ENCODE measurements around the gene MAN2B2.

Gene MAN2B2

DNA sequence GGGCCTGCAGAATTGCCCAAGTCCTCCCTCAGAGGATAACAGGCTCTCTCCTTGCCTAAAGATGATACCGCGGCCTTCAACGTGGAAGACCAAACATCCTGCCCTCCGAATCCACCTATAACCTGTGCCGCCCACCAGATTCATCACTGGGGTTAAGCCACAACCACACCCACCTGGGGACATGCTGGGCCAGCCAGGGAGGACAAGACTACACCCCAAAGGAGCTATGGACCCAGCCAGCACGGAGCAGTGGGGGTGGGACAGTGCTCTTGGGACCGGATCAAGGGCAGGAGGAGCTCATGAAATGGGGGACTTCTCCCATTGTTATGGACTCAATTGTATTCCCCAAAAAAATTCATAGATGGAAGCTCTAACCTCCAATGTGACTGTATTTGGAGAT is 6.8 kb upstream of the MAN2B2 start:
- DNase-seq = no peak

DNA sequence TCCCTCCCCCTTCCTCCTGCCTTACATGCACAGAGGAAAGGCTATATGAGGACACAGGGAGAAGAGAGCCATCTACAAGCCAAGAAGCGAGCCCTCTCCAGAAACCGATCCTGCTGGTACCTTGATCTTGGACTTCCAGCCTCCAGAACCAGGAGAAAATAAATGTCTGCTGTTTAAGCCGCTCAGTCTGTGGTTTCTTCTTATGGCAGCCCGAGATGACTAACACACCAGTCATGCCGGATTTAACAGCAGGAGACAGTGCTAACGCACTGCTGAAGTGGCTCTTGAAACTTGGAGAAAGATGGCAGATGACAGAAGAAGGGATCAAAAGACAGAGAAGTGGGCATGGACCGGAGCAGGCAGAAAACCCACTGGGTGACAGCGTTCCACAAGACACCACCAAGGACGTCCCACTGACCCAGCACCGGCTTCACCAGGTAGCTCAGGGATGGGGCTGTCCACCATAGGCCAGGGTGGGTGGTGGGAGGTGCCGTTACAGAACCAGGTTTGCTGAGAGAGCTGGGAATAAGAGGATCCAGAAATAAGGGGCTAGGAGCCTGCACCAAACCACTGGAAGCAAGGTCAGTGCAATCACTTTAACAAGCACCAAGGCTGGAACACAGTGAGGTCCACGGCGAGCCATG is 6.2 kb upstream of the MAN2B2 start:
- DNase-seq = no peak

DNA sequence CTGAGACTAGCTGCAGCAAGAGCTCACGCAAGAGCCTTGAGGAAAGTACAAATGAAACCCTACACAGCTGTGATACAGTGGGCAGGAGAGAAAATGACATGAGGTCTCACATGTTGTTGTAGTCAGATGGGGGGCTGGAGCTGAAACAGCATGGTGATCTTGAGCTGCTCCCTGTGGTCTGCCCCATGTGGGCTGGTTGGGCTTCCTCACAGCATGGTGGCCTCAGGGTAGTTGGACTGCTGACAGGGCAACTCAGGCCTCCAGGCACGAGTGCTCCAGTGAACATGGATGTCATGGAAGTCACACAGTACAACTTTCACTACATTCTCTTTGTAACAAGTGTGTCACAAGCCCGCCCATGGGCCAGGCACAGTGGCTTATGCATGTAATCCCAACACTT is 3.4 kb upstream of the MAN2B2 start:
- no peak for DNase-seq

DNA sequence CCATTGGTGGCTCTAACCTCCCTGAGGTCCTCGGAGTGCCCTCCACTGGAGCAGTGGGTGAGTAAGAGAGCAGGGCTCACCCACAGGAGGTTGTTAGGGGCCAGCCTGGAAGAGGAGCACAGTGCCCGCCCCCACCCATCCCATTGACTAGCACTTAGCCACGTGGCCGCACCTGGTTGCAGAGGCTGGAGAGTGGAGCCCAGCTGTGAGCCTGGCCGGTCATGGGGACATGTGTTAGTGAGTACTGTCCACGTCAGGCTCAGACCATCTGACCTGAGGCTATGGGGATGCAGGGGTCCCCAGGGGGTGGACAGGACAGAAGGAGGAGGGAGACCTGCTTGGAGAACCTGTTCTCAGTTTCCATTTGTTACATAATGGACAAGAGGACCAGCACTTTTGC is 1.4 kb upstream of the MAN2B2 start:
- no peak for DNase-seq

DNA sequence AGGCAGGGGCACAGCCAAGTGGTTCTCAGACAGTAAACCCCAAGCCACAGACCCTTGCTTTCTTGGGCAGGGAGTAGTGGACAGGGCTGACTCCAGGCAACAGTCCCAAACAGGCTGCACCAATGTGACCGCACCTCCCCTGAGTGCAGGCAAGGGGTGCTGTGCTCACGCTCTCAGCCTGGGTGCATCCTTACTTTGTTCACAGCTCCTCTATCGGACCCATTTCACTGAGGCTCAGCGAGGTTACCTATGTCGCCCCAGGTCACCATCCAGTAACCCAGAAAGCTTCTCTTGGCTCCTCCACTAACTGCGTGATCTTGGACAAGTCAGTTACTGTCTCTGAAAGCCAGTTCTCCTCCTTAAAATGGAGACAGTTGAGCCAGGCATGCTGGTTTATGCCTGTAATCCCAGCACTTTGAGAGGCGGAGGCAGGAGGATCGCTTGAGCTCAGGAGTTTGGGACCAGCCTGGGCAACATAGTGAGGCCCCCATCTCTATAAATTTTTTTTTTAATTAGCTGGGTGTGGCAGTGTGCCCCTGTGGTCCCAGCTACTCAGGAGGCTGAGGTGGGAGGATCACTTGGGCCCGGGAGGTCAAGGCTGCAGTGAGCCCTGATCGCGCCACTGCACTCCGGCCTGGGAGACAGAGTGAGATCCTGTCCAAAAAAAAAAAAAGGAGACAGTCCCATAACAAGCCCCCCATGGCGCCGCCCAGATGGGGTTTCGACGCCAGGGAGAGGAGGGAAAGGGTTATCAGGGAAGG is 823 bp upstream of the MAN2B2 start:
- DNase-seq = no peak

DNA sequence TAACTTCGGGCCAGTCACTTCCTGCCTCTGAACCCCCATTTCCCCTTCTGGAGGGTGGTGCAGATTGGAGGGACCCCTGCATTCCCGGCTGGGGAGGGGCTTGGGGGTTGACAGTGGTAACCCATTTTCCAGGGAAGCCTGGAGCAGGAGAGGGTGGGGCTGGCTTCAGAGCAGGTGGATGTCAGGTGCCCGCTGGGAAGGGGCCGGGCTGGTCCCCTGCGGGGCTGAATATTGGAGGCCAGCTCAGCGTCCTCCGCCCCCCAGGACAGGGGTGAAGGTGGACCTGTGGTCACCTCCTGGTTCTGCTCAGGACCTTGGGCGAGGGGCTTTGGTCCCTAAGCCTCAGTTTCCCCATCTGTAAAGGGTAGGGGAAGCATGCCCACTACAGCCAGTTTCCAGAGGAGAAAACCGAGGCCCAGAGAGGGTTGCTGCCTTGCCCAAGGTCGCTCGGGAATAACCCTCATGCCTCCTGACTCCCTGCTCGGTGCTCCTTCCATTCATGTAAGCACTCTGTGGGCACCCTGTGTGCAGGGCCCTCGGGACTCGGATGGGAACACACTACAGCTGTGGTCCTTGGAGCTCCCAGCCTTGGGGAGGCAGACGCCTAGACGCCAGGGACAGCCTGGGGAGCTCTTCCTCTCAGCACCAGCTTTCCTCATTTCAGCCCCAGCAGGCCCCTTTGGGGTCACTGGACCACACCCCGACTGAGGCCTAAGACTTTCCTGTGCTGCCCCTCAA is 683 bp downstream of the MAN2B2 start:
- no peak for DNase-seq

DNA sequence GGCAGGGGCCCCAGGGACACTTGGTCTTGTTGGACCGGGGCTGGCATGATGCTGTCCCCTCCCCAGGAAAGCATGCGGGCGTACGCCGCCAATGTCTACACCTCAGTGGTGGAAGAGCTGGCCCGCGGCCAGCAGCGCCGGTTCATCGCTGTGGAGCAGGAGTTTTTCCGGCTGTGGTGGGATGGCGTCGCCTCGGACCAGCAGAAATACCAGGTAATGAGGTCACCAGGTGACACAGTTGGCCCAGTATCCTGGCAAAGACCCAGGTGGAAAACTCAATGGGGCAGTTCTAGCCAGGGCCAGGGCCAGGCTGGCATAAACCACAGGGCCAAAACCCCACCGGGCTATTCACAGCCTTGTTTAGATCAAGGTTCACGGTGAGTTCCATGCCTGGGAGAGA is 1.5 kb downstream of the MAN2B2 start:
- DNase-seq = no peak

DNA sequence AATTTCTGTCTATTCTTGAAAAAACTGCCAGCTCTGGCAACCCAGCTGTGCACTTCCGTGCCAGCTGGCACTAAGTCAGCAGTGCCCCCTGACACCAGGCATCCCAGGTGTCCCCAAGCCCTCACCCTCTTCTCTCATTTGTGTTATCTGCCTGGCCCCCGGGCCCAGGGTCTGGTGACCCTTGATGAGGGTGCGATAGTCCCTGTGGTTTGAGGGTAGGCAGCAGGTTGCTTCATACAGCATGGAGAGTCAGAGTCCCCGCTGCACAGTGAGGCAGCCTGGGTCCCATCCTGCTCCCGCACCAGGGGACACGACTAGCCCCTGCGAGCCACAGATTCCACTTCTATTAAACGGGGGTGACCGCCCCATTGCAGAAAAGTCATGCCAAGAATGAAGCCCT is 1.9 kb downstream of the MAN2B2 start:
- DNase-seq = no peak

DNA sequence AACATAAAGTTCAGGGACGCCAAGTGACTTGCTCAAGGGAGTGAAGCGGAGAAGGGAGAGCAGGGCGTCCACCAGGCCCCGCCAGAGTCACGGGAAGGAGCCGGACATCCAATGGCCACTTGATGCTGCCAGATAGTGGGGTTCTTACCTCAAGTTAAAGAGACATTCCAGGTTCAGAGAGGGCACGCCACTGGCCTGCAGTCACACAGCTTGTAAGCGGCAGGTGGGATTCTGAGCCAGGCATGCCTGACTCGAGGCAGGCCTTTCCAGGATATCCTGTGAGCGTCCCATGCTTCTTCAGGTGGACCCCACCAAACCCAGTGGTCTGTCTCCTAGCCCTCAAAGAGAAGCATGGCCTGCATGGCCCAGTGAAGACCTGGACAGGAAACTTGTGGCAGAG is 2.4 kb downstream of the MAN2B2 start:
- DNase-seq = no peak

DNA sequence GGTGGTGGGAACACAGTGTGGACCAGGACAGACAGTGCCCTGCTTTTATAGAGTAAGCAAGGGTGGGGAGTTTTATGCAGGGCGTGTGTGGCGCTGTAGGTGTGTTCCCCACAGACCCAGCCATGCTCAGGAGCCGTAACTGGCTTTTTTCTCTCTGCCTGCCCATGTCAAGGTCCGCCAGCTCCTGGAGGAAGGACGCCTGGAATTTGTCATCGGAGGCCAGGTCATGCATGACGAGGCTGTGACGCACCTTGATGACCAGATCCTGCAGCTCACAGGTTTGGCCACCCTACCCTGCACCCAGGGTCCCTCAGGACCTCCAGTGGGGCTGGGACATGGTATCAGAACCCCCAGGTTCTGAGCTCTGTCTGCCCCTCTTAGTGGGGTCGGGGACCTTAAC is 3.2 kb downstream of the MAN2B2 start:
- DNase-seq = no peak

DNA sequence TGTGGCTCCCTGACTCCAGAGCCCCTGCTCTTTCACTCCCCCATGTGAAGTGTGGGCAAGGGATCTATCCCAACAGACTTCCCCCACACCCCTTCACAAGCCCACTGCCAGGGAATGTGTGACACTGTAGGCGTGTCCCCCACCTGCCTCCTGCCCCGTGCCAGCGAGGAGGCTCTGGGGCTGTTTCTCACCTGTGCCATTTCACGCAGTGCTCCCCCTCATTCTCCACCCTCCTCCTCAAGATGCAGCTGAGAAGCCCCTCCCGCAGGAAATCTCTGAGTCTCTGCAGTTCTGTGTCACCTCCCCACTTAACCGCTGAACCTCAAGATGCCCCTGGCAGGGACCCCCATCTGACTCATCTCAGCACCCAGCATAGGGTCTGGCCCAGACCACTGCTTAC is 5.4 kb downstream of the MAN2B2 start:
- no peak for DNase-seq

DNA sequence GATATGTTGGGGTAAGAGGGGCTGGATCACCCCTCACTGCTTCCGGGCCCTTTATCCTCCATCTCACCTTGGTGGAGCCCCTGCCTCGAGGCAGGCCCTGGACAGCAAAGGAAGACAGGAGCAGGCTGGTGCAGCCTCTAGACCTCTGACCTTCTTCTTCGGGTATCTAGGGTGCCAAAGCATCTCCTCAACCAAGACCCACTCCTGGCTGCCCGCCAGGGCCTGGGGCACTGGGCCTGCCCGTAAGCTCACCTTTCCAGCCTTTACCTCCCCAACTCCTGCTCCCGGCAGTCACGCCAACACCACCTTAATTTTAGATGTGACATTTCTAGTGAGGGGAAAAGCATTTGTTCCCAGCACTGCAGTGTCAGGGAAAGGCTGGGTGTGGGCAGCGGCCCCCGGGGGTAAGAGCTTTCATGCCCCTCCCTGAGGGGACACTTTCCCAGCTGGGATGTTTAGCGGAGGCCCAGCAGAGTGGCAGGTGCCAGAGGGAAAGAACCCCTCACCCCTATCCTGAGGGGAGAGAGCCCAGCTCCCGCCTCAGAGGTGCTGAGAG is 6.7 kb downstream of the MAN2B2 start:
- DNase-seq = no peak

DNA sequence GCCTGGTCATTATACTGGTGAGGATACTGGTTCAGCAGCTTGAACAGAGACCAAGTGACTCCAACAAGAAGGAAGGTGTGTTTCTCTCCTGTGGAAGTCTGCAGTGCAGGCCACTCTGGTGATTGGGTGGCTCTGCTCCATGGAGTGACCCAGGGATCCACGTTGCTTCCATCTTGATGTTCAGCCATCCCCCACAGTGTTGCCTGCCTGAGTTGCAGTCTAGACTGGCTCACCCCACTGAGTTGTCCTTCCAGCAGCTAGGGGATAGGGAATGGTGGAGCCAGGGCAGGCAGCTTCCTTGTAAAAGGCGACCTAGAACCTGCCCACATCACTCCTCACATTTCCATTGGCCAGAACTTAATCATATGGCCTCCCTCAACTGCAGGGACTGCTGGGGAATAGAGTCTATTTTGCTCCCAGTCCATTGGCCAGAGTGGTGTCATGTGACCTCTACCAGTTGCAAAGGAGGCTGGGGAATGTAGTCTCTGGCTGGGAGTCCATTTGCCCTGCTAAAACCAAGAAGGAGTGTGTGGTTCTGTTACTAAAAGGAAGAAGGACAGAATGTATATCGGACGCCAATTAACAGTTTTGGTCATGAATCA is 8.0 kb downstream of the MAN2B2 start:
- DNase-seq = no peak

DNA sequence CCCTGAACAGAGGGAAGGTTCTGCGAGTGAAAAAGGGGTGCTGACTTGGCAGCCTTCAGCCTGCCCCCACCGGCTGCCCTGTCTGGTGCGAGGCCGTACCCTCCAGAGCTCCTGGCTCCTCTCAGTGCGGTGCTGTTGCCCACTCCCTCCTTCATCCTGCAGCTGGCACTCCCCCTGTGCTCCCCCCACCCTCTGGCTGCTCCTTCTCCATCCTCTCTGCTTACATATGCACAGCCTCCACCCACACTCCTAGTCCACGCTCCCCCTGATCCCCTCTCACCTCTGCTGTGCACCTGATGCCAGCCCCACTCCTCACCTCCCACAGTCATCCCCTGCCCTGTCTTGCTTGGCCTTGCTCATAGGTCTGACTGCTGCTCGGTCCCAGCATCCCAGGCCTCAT is 9.9 kb downstream of the MAN2B2 start:
- DNase-seq = no peak

DNA sequence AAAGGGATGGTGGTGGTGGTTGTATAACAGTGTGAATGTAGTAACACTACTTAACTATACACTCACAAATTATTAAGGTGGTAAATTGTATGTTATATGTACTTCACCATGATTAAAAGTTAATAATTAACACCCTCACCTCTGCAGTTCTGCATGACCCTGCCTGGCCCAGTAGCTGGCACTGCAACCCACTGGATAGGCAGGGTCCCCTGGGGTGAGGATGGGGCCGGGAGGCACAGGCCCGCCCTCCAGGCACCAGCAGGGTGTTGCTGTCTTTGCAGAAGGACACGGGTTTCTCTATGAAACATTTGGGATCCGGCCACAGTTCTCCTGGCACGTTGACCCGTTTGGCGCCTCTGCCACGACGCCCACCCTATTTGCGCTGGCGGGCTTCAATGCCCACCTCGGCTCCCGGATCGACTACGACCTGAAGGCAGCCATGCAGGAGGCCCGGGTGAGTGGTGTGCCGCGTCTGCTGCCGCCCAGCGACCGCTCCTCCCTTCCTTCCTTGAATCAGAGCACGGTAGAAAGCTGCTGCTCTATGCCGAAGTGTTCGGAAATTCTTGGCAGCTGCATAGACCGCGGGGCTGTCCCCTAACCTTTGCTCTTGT is 11.8 kb downstream of the MAN2B2 start:
- no peak for DNase-seq

DNA sequence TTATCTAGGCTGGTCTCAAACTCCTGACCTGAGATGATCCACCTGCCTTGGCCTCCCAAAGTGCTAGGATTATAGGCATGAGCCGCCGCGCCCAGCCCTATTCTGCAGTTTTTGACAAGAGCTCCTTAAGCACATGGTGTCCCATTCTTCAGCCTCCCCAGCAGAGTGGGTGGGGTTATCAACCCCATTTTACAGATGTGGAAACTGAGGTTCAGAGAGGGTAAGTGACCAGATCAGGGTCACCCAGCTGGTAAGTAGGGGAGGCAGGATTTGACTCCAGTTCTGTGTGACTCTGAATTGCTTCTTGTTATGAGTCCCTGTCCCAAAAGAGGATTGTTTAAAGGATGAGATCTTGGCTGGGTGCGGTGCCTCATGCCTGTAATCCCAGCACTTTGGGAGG is 14.5 kb downstream of the MAN2B2 start:
- no peak for DNase-seq

DNA sequence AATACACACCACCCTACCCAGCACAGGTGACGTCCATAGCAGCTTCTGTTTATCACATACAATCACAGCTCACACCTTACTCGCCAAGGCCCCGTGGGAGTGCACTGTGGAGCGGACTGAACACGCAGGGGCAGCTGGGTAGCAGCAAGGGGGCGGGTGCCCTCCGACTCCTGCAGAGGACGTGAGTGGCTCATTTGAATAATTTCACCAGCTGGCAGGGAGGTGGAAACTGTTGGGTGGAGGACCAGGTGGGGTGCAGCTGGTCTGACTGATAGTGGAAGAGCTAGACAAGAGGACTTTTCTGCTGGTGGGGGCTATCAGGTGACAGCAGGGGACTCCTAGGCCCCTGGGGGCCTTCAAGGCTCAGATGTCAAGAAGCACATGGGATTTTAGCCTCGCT is 16.3 kb downstream of the MAN2B2 start:
- no peak for DNase-seq

DNA sequence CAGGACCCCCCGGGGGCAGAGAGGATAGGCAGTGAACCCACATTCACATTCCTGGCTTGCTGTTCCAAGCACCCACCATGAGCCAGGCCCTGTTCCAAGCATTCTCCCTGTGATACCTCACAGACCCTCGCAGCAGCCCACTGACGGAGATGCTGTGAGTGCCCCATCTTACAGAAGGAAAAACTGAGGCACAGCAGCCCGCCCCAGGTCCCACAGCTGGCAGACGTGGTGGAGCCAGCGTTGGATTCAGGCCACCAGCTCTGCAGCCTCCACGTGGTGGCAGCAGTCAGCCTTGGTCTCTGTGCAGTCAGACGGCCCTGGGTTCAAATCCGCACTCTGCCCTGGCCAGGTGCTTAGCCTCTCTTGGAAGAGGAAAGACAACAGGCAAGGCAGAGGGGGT is 16.8 kb downstream of the MAN2B2 start:
- no peak for DNase-seq

DNA sequence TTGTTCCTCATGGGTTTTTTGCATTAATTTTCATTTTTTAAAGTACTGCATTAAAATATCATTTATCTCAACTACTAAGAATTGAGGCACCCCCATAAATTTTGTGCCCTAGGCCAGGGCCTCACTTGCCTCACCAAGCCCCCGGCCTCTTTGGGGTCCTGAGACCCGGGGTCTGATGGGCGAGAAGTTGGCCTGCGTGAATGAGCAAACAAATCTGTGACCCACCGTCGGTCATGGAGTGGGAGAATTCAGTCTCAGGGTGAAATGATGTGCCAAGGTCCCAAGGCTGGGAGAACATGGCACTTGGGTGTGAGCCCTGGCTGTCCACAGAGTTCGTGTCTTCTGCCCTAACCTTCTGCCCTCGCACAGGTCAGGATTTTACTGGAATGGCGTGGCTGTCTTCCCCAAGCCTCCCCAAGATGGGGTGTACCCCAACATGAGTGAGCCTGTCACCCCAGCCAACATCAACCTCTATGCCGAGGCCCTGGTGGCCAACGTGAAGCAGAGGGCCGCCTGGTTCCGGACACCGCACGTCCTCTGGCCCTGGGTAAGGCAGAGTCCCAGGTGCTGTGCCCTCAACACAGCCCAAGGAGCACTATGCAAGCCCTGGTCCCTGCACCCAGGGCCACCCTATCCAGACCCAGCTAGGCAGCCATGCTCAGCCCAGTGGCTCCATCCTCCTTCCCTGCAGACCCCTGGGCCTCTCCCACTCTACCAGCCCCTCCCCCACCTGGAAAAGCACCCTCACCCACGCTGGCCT is 18.0 kb downstream of the MAN2B2 start:
- DNase-seq = no peak

DNA sequence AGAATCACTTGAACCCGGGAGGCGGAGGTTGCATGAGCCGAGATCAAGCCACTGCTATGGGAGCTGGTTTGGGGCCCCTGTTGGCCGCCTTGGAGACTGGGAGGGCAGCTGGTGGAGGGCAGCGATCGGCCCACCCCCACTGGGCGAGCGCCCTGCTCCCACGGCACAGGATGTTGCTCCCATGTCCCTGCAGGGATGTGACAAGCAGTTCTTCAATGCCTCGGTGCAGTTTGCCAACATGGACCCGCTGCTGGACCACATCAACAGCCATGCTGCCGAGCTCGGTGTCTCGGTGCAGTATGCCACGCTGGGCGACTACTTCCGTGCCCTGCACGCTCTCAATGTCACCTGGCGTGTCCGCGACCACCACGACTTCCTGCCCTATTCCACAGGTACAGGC is 19.4 kb downstream of the MAN2B2 start:
- no peak for DNase-seq

DNA sequence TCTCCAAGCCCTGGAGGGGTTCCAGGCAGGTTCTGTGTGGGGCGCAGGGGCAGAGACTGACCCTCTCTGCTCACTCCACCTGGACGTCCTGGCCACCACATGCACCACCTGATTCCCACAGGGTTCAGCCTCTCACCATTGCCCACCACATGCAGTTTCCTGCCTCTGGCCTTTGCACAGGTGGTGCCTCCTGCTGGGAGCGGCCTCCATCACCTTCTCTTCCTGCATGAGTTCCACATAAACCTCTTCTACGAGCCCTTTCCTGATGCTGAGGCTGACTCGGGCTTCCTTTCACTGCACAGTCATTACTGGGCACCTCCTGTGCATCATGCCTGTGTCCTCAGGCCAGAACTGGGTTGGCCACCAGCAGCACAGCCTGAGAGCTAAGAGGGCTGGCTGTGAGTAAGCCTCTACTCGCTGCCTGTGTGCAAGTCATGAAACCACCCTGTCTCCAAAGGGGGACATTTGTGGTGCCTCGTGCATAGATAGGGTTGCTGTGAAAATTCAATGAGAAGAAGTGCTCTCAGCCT is 19.9 kb downstream of the MAN2B2 start:
- DNase-seq = no peak

Measured in stimulated activated CD4-positive, alpha-beta T cell treated with anti-CD3 and anti-CD28 coated beads, Interleukin-1b, Interleukin-23, amount 100 ng/mL, for 48 hours (primary cell).